ENCODE measurements around the gene CCDC34.
A peak's percentile ranks its signal among the peaks of the same experiment; 100 is the strongest.

The CCDC34 gene

GRCh38 chr11:27291302-27291889 lies 71.6 kb downstream of the CCDC34 start:
- no peak overlapping the region for H3K4ac ChIP-seq (ENCODE audit: low read depth, low read length)
- H3K79me1 ChIP-seq (ENCODE audit: low read length), result no peaks in the 10 kb centered on the region
- no peaks in the 10 kb centered on the region for H3K79me2 ChIP-seq (ENCODE audit: control insufficient read depth, insufficient read depth, low read length)
- no peak overlapping the region for H3K27ac ChIP-seq (ENCODE audit: low read depth, low read length)
- no peak overlapping the region for H4K5ac ChIP-seq (ENCODE audit: low read length)
- H3K18ac ChIP-seq (ENCODE audit: low read length), result no peak overlapping the region
- DNase-seq, result peak; percentile 76
- H2BK120ac ChIP-seq (ENCODE audit: low read depth, low read length), result no peak overlapping the region
- no peak overlapping the region for H2BK5ac ChIP-seq (ENCODE audit: low read length)
- peak overlapping the region; percentile 5 for H3K4me3 ChIP-seq (ENCODE audit: low read length)
- H3K9ac ChIP-seq (ENCODE audit: low read length), result no peak overlapping the region
- no peak overlapping the region for H3K4me2 ChIP-seq (ENCODE audit: low read length)
- H2AK5ac ChIP-seq (ENCODE audit: low read length), result no peak overlapping the region
- no peak overlapping the region for H4K8ac ChIP-seq (ENCODE audit: low read depth, low read length)
- no CpG with 5 or more reads among the region's 6 CpGs for WGBS (ENCODE audit: extremely low coverage, insufficient coverage, low lambda C conversion rate)
- no peaks in the 10 kb centered on the region for H3K27me3 ChIP-seq (ENCODE audit: insufficient read depth, low read length, poor library complexity)
- H3K23ac ChIP-seq (ENCODE audit: low read length), result no peak overlapping the region
- no peaks in the 10 kb centered on the region for H3K36me3 ChIP-seq (ENCODE audit: control insufficient read depth, insufficient read depth, low read length)
- no peaks in the 10 kb centered on the region for H3K4me1 ChIP-seq (ENCODE audit: control insufficient read depth, low read depth, low read length)
- no peak overlapping the region for H2BK15ac ChIP-seq (replicated peaks; ENCODE audit: low read depth)
- H3K56ac ChIP-seq (ENCODE audit: low read length), result no peak overlapping the region

GRCh38 chr11:27290261-27291050 lies 72.6 kb downstream of the CCDC34 start:
- H3K23ac ChIP-seq (ENCODE audit: low read length), result no peak overlapping the region
- H2AK5ac ChIP-seq (ENCODE audit: low read length), result no peak overlapping the region
- H3K27me3 ChIP-seq (ENCODE audit: insufficient read depth, low read length, poor library complexity), result no peaks in the 10 kb centered on the region
- H2BK15ac ChIP-seq (replicated peaks; ENCODE audit: low read depth), result no peak overlapping the region
- H3K56ac ChIP-seq (ENCODE audit: low read length), result no peak overlapping the region
- no peak overlapping the region for H3K4ac ChIP-seq (ENCODE audit: low read depth, low read length)
- no peak overlapping the region for H4K5ac ChIP-seq (ENCODE audit: low read length)
- no peak overlapping the region for H2BK120ac ChIP-seq (ENCODE audit: low read depth, low read length)
- H4K8ac ChIP-seq (ENCODE audit: low read depth, low read length), result no peak overlapping the region
- H3K36me3 ChIP-seq (ENCODE audit: control insufficient read depth, insufficient read depth, low read length), result no peaks in the 10 kb centered on the region
- no peak overlapping the region for H3K9ac ChIP-seq (ENCODE audit: low read length)
- H3K79me2 ChIP-seq (ENCODE audit: control insufficient read depth, insufficient read depth, low read length), result no peaks in the 10 kb centered on the region
- WGBS (ENCODE audit: extremely low coverage, insufficient coverage, low lambda C conversion rate), result no CpG with 5 or more reads among the region's 4 CpGs
- no peak overlapping the region for H3K4me3 ChIP-seq (ENCODE audit: low read length)
- no peaks in the 10 kb centered on the region for H3K79me1 ChIP-seq (ENCODE audit: low read length)
- no peak overlapping the region for H3K18ac ChIP-seq (ENCODE audit: low read length)
- no peak overlapping the region for H3K4me2 ChIP-seq (ENCODE audit: low read length)
- H3K4me1 ChIP-seq (ENCODE audit: control insufficient read depth, low read depth, low read length), result no peaks in the 10 kb centered on the region
- DNase-seq, result no peak
- H3K27ac ChIP-seq (ENCODE audit: low read depth, low read length), result no peak overlapping the region
- H2BK5ac ChIP-seq (ENCODE audit: low read length), result no peak overlapping the region

Measured in mesendoderm (in vitro differentiated cells).